K562 (cell line): ENCODE data around the gene NEDD4L. TPM values are rescaled to one million over a fixed set of nuclear protein-coding genes. Genes with fewer than 3 reads are reported as not detected.
A peak's percentile ranks its signal among the peaks of the same experiment; 100 is the strongest.

Experiments
- ATAC-seq: fragments of 200-7000 bp; cut with Tn5 transposase; 3 replicates; pipeline ENCODE4 v1.9.1; 2020; ENCODE audit warnings: moderate library complexity
- BruUV-seq: library from RNA; stranded (reverse); fragments of 400-500 nt; replicated peaks from 2 replicates; lab custom pipeline; 2021; lab: Mats Ljungman, UMichigan
- CTCF ChIA-PET: fragments of 300-600 bp; formaldehyde crosslinking; extraction: SDS; loops from one replicate; lab custom pipeline; 2021; ENCODE audit warnings: low intra/inter-chr PET ratio; lab: Yijun Ruan, JAX
- POLR2A ChIA-PET: fragments of 300-600, 350-650 bp; sonication (Branson Sonifier 250); formaldehyde crosslinking; extraction: SDS; loops from one replicate; lab custom pipeline; 2021; ENCODE audit warnings: antibody characterized with exemption, inconsistent platforms; lab: Yijun Ruan, JAX
- DNase-seq, 4 experiments: peaks; one replicate each; pipeline versions ENCODE4 v3.0.0 to v3.0.0-alpha.2; 2011 to 2018; ENCODE audit warnings: low spot score in 3 of 4, mixed read lengths in 3 of 4; ENCODE audit errors: extremely low read depth in 1 of 4
- FAIRE-seq: peaks from 2 replicates; lab custom pipeline; 2011; peaks lifted over from hg19 to GRCh38; lab: Jason Lieb, UNC
- H2AFZ ChIP-seq: 2 replicates; pipeline ENCODE4 v1.6.0; 2011; ENCODE audit warnings: low read depth, low read length, control low read depth, inconsistent platforms
- H3K27ac ChIP-seq: fragments of 200-600 bp; 3 replicates; pipeline ENCODE4 v1.8.0; 2011; ENCODE audit warnings: low read depth, mild to moderate bottlenecking, control low read depth, inconsistent platforms, low read length, moderate library complexity, mixed read lengths; ENCODE audit errors: extremely low read depth
- H3K27me3 ChIP-seq, 2 experiments: fragments of 300-600 bp in 1 of 2; 2 replicates in 1 of 2; 3 replicates in 1 of 2; pipeline versions ENCODE4 v1.6.0 to v1.8.0; 2011; ENCODE audit warnings: inconsistent platforms in 2 of 2, low read length in 2 of 2, mild to moderate bottlenecking in 1 of 2, mixed read lengths in 1 of 2, moderate library complexity in 1 of 2; ENCODE audit not compliant: control insufficient read depth in 2 of 2, insufficient read depth in 2 of 2
- H3K36me3 ChIP-seq: fragments of 300-600 bp; 3 replicates; pipeline ENCODE4 v1.8.0; 2011; ENCODE audit warnings: mild to moderate bottlenecking, low read length, inconsistent platforms; ENCODE audit not compliant: control insufficient read depth, insufficient read depth
- H3K4me1 ChIP-seq, 2 experiments: fragments of 200-600 bp in 1 of 2; replicated peaks in 1 of 2; 2 replicates in 1 of 2; 3 replicates in 1 of 2; pipeline versions ENCODE4 v1.5.1 to v1.8.0; 2011; ENCODE audit warnings: inconsistent platforms in 2 of 2, low read length in 2 of 2, mild to moderate bottlenecking in 1 of 2, mixed read lengths in 1 of 2, moderate library complexity in 1 of 2; ENCODE audit not compliant: control insufficient read depth in 2 of 2, insufficient read depth in 2 of 2
- H3K4me2 ChIP-seq: 2 replicates; pipeline ENCODE4 v1.6.1; 2011; ENCODE audit warnings: low read length, control low read depth, inconsistent platforms, mixed read lengths; ENCODE audit not compliant: insufficient read depth
- H3K4me3 ChIP-seq: fragments of 200-600 bp; sonication (generic), shearing (Covaris generic); 2 replicates; pipeline ENCODE4 v1.5.1; 2016; ENCODE audit warnings: control low read depth, inconsistent platforms
- H3K79me2 ChIP-seq: fragments of 200-600 bp; 3 replicates; pipeline ENCODE4 v1.8.0; 2011; ENCODE audit warnings: low read length, inconsistent platforms; ENCODE audit not compliant: control insufficient read depth, insufficient read depth
- H3K9ac ChIP-seq, 2 experiments: 2 replicates each; pipeline versions ENCODE4 v1.6.0 to v1.6.1; 2011; ENCODE audit warnings: low read depth in 2 of 2, low read length in 2 of 2, control low read depth in 1 of 2, inconsistent platforms in 1 of 2, mild to moderate bottlenecking in 1 of 2, mixed read lengths in 1 of 2; ENCODE audit not compliant: insufficient read depth in 1 of 2
- H3K9me1 ChIP-seq: one replicate; pipeline ENCODE4 v1.6.0; 2011; ENCODE audit warnings: inconsistent platforms, mild to moderate bottlenecking, low read length, moderate library complexity; ENCODE audit not compliant: control insufficient read depth, insufficient read depth
- H3K9me3 ChIP-seq: replicated peaks from 2 replicates; pipeline ENCODE4 v1.5.1; 2011; ENCODE audit warnings: low read depth, low read length, inconsistent platforms; ENCODE audit not compliant: control insufficient read depth, insufficient read depth
- H4K20me1 ChIP-seq: replicated peaks from 2 replicates; pipeline ENCODE4 v1.6.1; 2011; ENCODE audit warnings: low read length, inconsistent platforms, mixed read lengths; ENCODE audit not compliant: control insufficient read depth, insufficient read depth
- NCOA6 ChIP-seq: fragments of 450-650 bp; IDR thresholded peaks from 2 replicates; pipeline ENCODE4 v1.6.1; 2017; ENCODE audit warnings: mild to moderate bottlenecking
- RAD21 ChIP-seq, 2 experiments: fragments of 250-450 bp in 1 of 2; fragments of 450-650 bp in 1 of 2; sonication (Bioruptor Pico) in 1 of 2; formaldehyde crosslinking in 1 of 2; IDR thresholded peaks in 1 of 2; conservative IDR thresholded peaks in 1 of 2; 2 replicates each; pipeline versions ENCODE4 v1.4.0 to v1.8.0; 2020 to 2022; ENCODE audit warnings: mild to moderate bottlenecking in 2 of 2, moderate library complexity in 1 of 2
- SMARCA5 ChIP-seq: fragments of 450-650 bp; IDR thresholded peaks from 2 replicates; pipeline ENCODE4 v1.6.1; 2016
- SMC3 ChIP-seq: conservative IDR thresholded peaks from 2 replicates; pipeline ENCODE4 v1.6.1; 2011; ENCODE audit warnings: low read depth, low read length, improper control_type of control experiment; ENCODE audit not compliant: insufficient read depth
- WGBS: fragments of 100-300 bp; shearing (Covaris generic); methylation state at CpG from one replicate; pipeline ENCODE4 v1.1.6; 2016; ENCODE audit warnings: low coverage, mixed read lengths; ENCODE audit not compliant: insufficient coverage; ENCODE audit errors: missing lambda C conversion rate; 5-methylcytosine and 5-hydroxymethylcytosine counted together
- in situ Hi-C: fragments of 300-500 bp; cut with MboI; formaldehyde crosslinking; loops from 4 replicates; pipeline ENCODE4 v1.15.0; 2018; ENCODE audit warnings: inconsistent platforms, mixed read lengths
- intact Hi-C: fragments of 100-400 bp; cut with micrococcal nuclease; formaldehyde crosslinking; loops from 2 replicates; pipeline ENCODE4 v1.14.2; 2022
- polyA plus RNA-seq, 8 experiments: library from polyadenylated mRNA; depleted of rRNA in 4 of 8; stranded (reverse) in 5 of 8; unstranded in 3 of 8; fragments of >200 nt; fragmentation: Nextera tagmentation in 2 of 8; fragmentation: Illumina TruSeq in 1 of 8; extraction: Ambion mirVana in 2 of 8; extraction: Trizol in 1 of 8; gene quantifications; 2 replicates each; pipeline versions ENCODE4 v1.2.1 to v1.2.3, GENCODE V29; 2011 to 2014; ENCODE audit warnings: inconsistent platforms in 1 of 8, missing spikeins in 1 of 8
- total RNA-seq, 7 experiments: library from RNA; depleted of rRNA in 6 of 7; stranded (reverse); fragments of >200 nt in 6 of 7; fragmentation: Illumina TruSeq in 2 of 7; extraction: Trizol in 2 of 7; gene quantifications; 2 replicates each; pipeline versions ENCODE4 v1.2.1 to v1.2.3, GENCODE V29; 2011 to 2021; ENCODE audit warnings: low replicate concordance in 1 of 7
- TF ChIP-seq, protein P1 (sequence below): fragments of 450-650 bp; formaldehyde crosslinking; IDR thresholded peaks from 2 replicates; pipeline ENCODE4 v1.4.0; 2020; ENCODE audit warnings: mild to moderate bottlenecking, moderate library complexity
- TF ChIP-seq, protein P2 (sequence below), 2 experiments: fragments of 450-650 bp; formaldehyde crosslinking in 1 of 2; IDR thresholded peaks; 2 replicates each; pipeline versions ENCODE4 v1.4.0 to v1.6.1; 2014 to 2020; ENCODE audit warnings: mild to moderate bottlenecking in 2 of 2, borderline replicate concordance in 1 of 2, low read depth in 1 of 2
- TF ChIP-seq, protein P3 (sequence below): fragments of 250-450 bp; sonication (Bioruptor Pico); IDR thresholded peaks from 2 replicates; pipeline ENCODE4 v1.4.0; 2020; ENCODE audit warnings: borderline replicate concordance

The NEDD4L gene
- total and polyA plus RNA-seq, 9 of the 15 experiments (the other 6 are each of a cell fraction or from before 2014, with no cell fraction given): 8.1 to 33.4 (median 19.9) TPM

DNA sequence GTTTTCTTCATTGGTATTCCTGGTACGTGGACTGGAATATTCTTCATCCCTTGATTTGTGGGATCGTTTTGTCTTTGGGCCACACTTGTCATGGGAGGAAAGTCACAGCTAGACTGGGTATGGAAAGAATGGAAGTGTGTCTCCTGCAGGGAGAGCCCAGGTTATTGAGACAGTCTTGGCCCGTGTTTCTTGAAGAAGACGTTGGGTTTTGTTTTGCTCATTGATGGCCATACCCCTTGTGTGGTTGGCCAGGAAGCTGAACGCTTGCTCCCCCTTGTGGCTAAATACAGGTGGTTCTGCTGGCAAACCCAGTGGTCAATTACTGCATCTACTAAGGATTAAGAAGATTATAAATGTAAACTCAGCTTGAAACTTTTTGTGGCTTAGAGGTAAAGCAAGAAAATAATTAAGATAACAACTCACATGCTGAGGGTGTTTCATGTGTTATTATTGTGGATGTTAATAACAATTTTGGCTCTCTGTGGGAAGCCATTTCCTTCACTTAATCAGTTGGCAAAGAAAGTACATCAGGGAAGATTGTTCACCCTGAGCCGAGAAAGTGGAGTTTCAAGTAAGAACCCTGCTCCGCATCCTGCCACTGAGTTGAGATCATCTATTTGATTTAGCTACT is 91.8 kb downstream of the NEDD4L start:
- Histone ChIP-seq H3K36me3 (no peaks in the 10 kb centered on the region), H4K20me1 (0 out of 2 replicates have a peak, but pooled peaks cover 5% of the 10 kb centered on the region), H3K9me1 (no peaks in the 10 kb centered on the region), H3K9me3 (no peaks in the 10 kb centered on the region), H2AFZ (peak overlapping the region; percentile 56; the same call in 1 of the 2 replicates), H3K4me2 (peak overlapping the region; percentile 40; the same call in 1 of the 2 replicates), H3K27me3 (no peaks in the 10 kb centered on the region), H3K4me1 (peaks cover 0 to 6% of the 10 kb centered on the region in 2 experiments; a peak in 2 of 5 replicates), H3K9ac (no peak overlapping the region), H3K79me2 (peaks cover 18% of the 10 kb centered on the region; the same call in 2 of the 3 replicates), H3K27ac (no peak overlapping the region), H3K4me3 (no peak overlapping the region)
- in situ Hi-C loops: loop anchor here (25.0 kb wide), 1 partner anchor 249 kb away; no protein-coding TSS in a partner anchor
- POLR2A ChIA-PET: no interaction called here
- FAIRE-seq (peak; percentile 95), ATAC-seq (peak; percentile 94), DNase-seq (peak; percentile 67 to 80 (median 75))
- BruUV-seq: no TSS peak
- CTCF ChIA-PET: interaction anchor here (0.8 to 1.6 kb wide), 4 partner anchors 46 to 254 kb away, joined by 3 to 6 read pairs (median 5); no protein-coding TSS in a partner anchor
- 35% methylated on average over 6 of the region's 7 CpGs for WGBS
- intact Hi-C loops: loop anchor here (5.0 kb wide), 4 partner anchors 94 to 254 kb away; partner anchors contain the start of gene NEDD4L
- TF ChIP-seq SMARCA5 (no peak), RAD21 (CRISPR knock-in tag; conservative IDR thresholded peaks at IDR 0.05 in 1 of 2, IDR thresholded peaks at IDR 0.05 in 1 of 2) (peak; percentile 61 to 65), SMC3 (peak; percentile 62), NCOA6 (no peak)
- TF ChIP-seq, protein P1, sequence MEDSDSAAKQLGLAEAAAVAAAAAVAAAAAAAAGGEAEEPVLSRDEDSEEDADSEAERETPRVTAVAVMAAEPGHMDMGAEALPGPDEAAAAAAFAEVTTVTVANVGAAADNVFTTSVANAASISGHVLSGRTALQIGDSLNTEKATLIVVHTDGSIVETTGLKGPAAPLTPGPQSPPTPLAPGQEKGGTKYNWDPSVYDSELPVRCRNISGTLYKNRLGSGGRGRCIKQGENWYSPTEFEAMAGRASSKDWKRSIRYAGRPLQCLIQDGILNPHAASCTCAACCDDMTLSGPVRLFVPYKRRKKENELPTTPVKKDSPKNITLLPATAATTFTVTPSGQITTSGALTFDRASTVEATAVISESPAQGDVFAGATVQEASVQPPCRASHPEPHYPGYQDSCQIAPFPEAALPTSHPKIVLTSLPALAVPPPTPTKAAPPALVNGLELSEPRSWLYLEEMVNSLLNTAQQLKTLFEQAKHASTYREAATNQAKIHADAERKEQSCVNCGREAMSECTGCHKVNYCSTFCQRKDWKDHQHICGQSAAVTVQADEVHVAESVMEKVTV (CRISPR knock-in tag): peak; percentile 45; the same call in 1 of the 2 replicates
- TF ChIP-seq, protein P2, sequence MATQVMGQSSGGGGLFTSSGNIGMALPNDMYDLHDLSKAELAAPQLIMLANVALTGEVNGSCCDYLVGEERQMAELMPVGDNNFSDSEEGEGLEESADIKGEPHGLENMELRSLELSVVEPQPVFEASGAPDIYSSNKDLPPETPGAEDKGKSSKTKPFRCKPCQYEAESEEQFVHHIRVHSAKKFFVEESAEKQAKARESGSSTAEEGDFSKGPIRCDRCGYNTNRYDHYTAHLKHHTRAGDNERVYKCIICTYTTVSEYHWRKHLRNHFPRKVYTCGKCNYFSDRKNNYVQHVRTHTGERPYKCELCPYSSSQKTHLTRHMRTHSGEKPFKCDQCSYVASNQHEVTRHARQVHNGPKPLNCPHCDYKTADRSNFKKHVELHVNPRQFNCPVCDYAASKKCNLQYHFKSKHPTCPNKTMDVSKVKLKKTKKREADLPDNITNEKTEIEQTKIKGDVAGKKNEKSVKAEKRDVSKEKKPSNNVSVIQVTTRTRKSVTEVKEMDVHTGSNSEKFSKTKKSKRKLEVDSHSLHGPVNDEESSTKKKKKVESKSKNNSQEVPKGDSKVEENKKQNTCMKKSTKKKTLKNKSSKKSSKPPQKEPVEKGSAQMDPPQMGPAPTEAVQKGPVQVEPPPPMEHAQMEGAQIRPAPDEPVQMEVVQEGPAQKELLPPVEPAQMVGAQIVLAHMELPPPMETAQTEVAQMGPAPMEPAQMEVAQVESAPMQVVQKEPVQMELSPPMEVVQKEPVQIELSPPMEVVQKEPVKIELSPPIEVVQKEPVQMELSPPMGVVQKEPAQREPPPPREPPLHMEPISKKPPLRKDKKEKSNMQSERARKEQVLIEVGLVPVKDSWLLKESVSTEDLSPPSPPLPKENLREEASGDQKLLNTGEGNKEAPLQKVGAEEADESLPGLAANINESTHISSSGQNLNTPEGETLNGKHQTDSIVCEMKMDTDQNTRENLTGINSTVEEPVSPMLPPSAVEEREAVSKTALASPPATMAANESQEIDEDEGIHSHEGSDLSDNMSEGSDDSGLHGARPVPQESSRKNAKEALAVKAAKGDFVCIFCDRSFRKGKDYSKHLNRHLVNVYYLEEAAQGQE (IDR thresholded peaks at IDR 0.05; ENCODE audit: borderline replicate concordance): peak; percentile 49; the same call in 1 of the 2 replicates
- TF ChIP-seq, protein P2 (CRISPR knock-in tag; IDR thresholded peaks at IDR 0.05; ENCODE audit: low read depth): no peak
- TF ChIP-seq, protein P3, sequence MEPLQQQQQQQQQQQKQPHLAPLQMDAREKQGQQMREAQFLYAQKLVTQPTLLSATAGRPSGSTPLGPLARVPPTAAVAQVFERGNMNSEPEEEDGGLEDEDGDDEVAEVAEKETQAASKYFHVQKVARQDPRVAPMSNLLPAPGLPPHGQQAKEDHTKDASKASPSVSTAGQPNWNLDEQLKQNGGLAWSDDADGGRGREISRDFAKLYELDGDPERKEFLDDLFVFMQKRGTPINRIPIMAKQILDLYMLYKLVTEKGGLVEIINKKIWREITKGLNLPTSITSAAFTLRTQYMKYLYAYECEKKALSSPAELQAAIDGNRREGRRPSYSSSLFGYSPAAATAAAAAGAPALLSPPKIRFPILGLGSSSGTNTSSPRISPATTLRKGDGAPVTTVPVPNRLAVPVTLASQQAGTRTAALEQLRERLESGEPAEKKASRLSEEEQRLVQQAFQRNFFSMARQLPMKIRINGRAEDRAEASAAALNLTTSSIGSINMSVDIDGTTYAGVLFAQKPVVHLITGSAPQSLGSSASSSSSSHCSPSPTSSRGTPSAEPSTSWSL (CRISPR knock-in tag): no peak
